OCI-LY3 (cell line): ENCODE measurements around the gene CSTPP1.

Experiments used
- H2AFZ ChIP-seq: fragments of 200-600, 300-600 bp; shearing (Covaris generic); 2 replicates; pipeline ENCODE4 v1.6.0; 2014; ENCODE audit warnings: antibody characterized with exemption, low read depth, low read length
- H3K27ac ChIP-seq: fragments of 200-600, 300-600 bp; sonication (generic); 2 replicates; pipeline ENCODE4 v1.5.1; 2014; ENCODE audit warnings: mild to moderate bottlenecking, low read length, moderate library complexity, mixed read lengths
- H3K27me3 ChIP-seq: fragments of 200-600, 300-600 bp; sonication (generic); 2 replicates; pipeline ENCODE4 v1.6.1; 2014; ENCODE audit warnings: low read depth, low read length, mixed read lengths
- H3K36me3 ChIP-seq: fragments of 200-600, 300-600 bp; sonication (generic); replicated peaks from 2 replicates; pipeline ENCODE3; 2014; ENCODE audit warnings: low read depth, low read length, mixed read lengths
- H3K4me1 ChIP-seq: fragments of 300-600, 200-600 bp; sonication (generic); 2 replicates; pipeline ENCODE4 v1.6.1; 2014; ENCODE audit warnings: low read length, mixed read lengths
- H3K4me2 ChIP-seq: fragments of 200-600, 300-600 bp; sonication (generic); 2 replicates; pipeline ENCODE4 v1.6.1; 2014; ENCODE audit warnings: low read length, mixed read lengths
- H3K4me3 ChIP-seq: fragments of 300-600, 200-600 bp; sonication (generic); 2 replicates; pipeline ENCODE4 v1.5.1; 2014; ENCODE audit warnings: antibody characterized with exemption, mild to moderate bottlenecking, low read length, moderate library complexity
- H3K79me2 ChIP-seq: fragments of 300-600, 200-600 bp; shearing (Covaris generic); 2 replicates; pipeline ENCODE4 v1.6.1; 2014; ENCODE audit warnings: mild to moderate bottlenecking, low read length, mixed read lengths
- H3K9ac ChIP-seq: fragments of 300-600, 200-600 bp; shearing (Covaris generic); 2 replicates; pipeline ENCODE4 v1.6.0; 2014; ENCODE audit warnings: mild to moderate bottlenecking, low read length, moderate library complexity
- H3K9me3 ChIP-seq: fragments of 200-600, 300-600 bp; shearing (Covaris generic); 2 replicates; pipeline ENCODE4 v1.6.1; 2014; ENCODE audit warnings: low read length, mixed read lengths; ENCODE audit not compliant: insufficient read depth
- H4K20me1 ChIP-seq: fragments of 200-600, 300-600 bp; sonication (generic); 2 replicates; pipeline ENCODE4 v1.6.1; 2016; ENCODE audit warnings: low read length, mixed read lengths; ENCODE audit not compliant: insufficient read depth
- CTCF ChIP-seq: fragments of 200-600, 300-600 bp; sonication (generic); IDR thresholded peaks from 2 replicates; pipeline ENCODE4 v1.5.1; 2014; ENCODE audit warnings: antibody characterized with exemption, low read length, low read depth
- EZH2phosphoT487 ChIP-seq: fragments of 200-600 bp; shearing (Covaris generic); IDR thresholded peaks from 2 replicates; pipeline ENCODE4 v1.6.1; 2018; ENCODE audit warnings: antibody characterized with exemption, mixed run types, low read depth

Gene CSTPP1

GRCh38 chr11:47106798-47107411, 170.3 kb downstream of the CSTPP1 start:
- Histone ChIP-seq H2AFZ (no peak overlapping the region), H3K27ac (no peak overlapping the region), H3K4me2 (no peak overlapping the region), H4K20me1 (no peaks in the 10 kb centered on the region), H3K36me3 (no peaks in the 10 kb centered on the region), H3K27me3 (peaks cover 25% of the 10 kb centered on the region), H3K9me3 (no peaks in the 10 kb centered on the region), H3K4me3 (no peak overlapping the region), H3K79me2 (no peaks in the 10 kb centered on the region), H3K9ac (no peak overlapping the region), H3K4me1 (peaks cover 53% of the 10 kb centered on the region)
- TF ChIP-seq CTCF (no peak), EZH2phosphoT487 (no peak)

- TF ChIP-seq CTCF, result no peak
- TF ChIP-seq EZH2phosphoT487, result no peak
- Histone ChIP-seq H3K36me3 (no peaks in the 10 kb centered on the region), H3K79me2 (no peaks in the 10 kb centered on the region), H4K20me1 (no peaks in the 10 kb centered on the region), H3K27me3 (peaks cover 21% of the 10 kb centered on the region), H3K9me3 (no peaks in the 10 kb centered on the region), H3K27ac (no peak overlapping the region), H3K4me2 (peak overlapping the region; percentile 19), H3K4me3 (no peak overlapping the region), H2AFZ (no peak overlapping the region), H3K4me1 (peaks cover 60% of the 10 kb centered on the region), H3K9ac (no peak overlapping the region)
Observed at GRCh38 chr11:47107744-47108143, 171.2 kb downstream of the CSTPP1 start.

- peaks cover 21% of the 10 kb centered on the region for H3K27me3 ChIP-seq
- H3K27ac ChIP-seq, result no peak overlapping the region
- no peak overlapping the region for H2AFZ ChIP-seq
- no peak for TF ChIP-seq CTCF
- TF ChIP-seq EZH2phosphoT487, result no peak
- H3K79me2 ChIP-seq, result no peaks in the 10 kb centered on the region
- peaks cover 60% of the 10 kb centered on the region for H3K4me1 ChIP-seq
- no peak overlapping the region for H3K9ac ChIP-seq
- no peaks in the 10 kb centered on the region for H4K20me1 ChIP-seq
- H3K36me3 ChIP-seq, result no peaks in the 10 kb centered on the region
- H3K9me3 ChIP-seq, result no peaks in the 10 kb centered on the region
- H3K4me2 ChIP-seq, result peak overlapping the region; percentile 19
- no peak overlapping the region for H3K4me3 ChIP-seq
Observed at GRCh38 chr11:47108214-47108613, 171.7 kb downstream of the CSTPP1 start.

GRCh38 chr11:47109051-47109726, 172.6 kb downstream of the CSTPP1 start:
- no peaks in the 10 kb centered on the region for H4K20me1 ChIP-seq

More at GRCh38 chr11:47109051-47109726, 172.6 kb downstream of the CSTPP1 start:
- Histone ChIP-seq H3K9ac (no peak overlapping the region), H3K79me2 (no peaks in the 10 kb centered on the region), H3K4me2 (peak overlapping the region; percentile 61), H2AFZ (no peak overlapping the region), H3K9me3 (no peaks in the 10 kb centered on the region), H3K27me3 (peaks cover 21% of the 10 kb centered on the region), H3K36me3 (no peaks in the 10 kb centered on the region), H3K4me3 (peak overlapping the region; percentile 50), H3K27ac (peak overlapping the region; percentile 8), H3K4me1 (peaks cover 60% of the 10 kb centered on the region)
- TF ChIP-seq EZH2phosphoT487, result no peak
- TF ChIP-seq CTCF, result no peak
